HK-2 (cell line): ENCODE measurements around the gene HOXA2.

ENCODE experiments used
- DNase-seq: peaks from one replicate; pipeline ENCODE4 v3.0.0-alpha.2; 2018; ENCODE audit not compliant: unreplicated experiment

HOXA2 gene

DNA sequence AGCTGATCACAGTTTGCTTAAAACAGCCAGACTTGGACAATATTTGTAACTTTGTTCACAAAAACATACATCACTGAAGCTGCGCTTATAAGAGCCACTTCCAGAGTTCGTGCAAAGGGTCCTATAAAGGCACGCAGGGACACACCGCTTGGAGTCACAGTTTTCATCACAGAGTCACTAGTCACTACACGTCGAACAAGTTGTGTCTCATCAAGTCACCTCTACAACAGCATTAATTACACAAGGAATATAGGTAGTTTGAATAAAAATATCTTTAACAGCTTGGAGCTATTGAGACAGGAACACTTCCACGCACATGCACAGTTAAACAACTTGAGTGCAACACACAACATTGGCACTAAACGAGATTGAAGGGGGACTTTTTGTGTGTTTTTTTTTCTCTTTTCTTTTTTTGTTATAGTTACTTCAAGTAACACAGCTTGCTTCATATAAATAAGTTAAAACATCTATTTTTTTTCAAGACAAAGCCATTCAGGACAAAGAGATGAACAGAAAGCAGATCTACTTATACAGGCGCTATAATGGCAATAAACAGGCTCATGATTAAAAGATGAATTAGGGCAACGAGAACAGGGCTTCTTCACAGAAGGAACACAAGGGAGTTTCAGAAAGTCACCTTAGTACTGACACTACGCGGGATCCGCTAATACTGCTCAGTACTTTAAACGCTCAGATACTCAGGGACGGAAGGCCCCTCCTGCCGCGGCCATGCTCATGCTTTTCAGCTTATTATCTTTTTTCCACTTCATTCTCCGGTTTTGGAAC, 38.8 kb upstream of the HOXA2 start:
- DNase-seq, result no peak

- no peak for DNase-seq
These were observed 37.8 kb upstream of the HOXA2 start for GRCh38 chr7:27140126-27140857.

DNA sequence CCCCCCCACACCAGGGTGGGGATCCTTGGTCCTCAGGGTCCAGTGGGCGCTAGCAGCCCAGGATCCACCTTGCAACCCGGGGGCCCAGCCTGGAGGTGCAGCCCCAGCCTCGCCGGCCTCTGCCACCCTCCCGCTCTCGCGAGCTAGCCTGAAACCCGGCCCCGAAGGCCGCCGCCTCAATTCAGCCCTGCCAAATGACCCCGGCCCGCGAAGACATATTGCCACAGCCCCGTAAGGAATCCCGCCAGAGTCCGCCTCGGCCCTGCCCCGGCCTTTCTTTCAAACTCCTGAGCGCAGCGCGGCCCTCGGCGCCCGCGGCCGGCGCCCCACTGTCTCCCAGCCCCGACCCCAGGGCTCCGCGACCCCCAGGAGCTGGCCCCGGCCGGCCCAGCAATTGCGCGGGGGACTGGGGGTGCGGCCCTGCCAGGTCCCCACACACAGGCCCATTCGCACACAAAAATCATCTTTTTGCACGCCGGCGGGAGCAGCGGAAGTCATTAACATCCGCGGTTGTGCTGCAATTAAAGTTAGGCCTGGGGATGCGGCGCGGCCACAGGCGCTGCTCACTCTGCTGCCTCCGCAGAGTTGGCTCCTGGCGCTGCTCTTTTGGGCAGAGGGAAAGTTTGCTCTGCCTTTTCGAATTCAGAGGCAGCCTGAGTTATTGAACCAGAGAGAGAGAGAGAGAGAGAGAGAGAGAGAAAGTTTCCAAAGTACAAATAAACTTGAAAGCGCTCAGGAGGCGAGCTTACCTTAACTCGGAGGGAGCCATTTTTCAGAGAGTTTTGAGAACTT, 37.0 kb upstream of the HOXA2 start:
- DNase-seq, result no peak

DNA sequence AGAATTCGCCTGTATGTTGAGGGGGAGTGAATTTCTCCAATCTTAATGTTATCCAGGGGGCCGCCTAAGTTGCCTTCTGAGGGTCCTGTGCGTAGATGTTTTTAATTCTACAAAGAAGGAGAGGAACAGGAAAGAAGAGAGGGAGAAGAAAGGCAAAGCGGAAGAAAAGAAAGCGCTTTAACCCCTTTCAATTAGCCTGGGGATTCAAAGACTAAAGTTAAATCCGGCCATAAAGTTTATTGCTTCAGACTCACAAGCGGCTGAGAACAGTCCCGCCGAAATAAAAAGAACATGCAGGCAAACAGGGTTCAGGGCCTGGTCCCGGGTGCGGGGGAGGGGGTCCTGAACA, 36.5 kb upstream of the HOXA2 start:
- no peak for DNase-seq

GRCh38 chr7:27138472-27138871, 36.0 kb upstream of the HOXA2 start:
- DNase-seq, result no peak

- no peak for DNase-seq
These were observed 35.3 kb upstream of the HOXA2 start for GRCh38 chr7:27137640-27138315.

- DNase-seq, result no peak
These were observed 31.9 kb upstream of the HOXA2 start for GRCh38 chr7:27134392-27134791.

DNA sequence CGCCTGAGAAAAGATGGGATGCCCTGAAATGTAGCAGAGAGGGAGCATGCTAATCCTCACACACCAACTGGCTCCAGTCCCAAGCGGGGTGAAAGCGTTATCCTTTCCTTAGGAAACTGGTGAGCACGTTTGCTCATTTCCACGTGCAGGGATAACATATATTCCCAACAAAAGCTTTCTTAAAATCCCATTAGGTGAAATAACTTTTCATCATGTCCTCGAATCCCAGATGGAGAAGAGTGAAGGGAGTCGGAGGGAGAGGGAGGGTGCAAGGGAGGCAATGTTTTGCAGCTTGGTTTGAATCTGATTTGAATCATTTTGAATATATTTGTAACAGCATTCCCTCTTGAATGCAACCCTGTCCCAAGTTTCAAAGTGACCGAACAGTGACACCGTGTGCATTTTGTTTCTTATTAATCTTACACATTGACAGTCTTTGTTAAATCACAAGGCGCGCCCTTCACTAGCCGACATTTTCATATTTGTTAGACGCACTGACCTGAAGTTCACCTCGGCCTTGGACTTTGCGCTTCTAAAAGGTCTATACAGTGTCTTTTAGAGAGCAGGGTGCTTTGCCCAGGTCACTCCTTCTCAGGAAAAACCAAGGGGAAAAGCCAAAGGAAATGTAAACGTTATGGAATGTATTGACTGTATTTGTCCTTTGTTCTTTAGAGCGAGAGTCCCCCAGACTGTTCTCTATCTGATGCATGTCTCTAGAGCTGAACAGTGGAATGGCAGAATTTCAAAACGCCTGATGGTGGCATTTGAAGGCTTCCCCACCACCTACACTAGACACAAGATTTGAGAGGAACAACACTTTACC, 31.1 kb upstream of the HOXA2 start:
- no peak for DNase-seq

DNA sequence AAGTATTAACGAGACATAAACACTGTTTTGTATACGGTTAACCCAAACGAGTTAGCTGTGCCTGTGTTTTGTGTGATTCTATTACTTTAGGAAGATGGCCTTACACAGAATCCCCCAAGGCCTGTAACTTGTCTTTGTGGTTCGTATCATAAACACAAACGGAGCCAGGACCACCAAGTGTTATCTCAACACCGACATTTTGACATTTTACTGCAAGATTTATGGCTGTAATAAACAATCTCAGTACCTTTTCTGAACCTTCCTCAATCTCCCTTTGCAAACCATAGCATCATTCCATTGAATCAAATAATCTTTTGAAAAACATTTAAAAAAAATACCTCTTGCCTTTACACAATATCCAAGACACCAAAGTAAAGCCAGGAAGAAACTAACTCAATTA, 30.5 kb upstream of the HOXA2 start:
- no peak for DNase-seq

DNA sequence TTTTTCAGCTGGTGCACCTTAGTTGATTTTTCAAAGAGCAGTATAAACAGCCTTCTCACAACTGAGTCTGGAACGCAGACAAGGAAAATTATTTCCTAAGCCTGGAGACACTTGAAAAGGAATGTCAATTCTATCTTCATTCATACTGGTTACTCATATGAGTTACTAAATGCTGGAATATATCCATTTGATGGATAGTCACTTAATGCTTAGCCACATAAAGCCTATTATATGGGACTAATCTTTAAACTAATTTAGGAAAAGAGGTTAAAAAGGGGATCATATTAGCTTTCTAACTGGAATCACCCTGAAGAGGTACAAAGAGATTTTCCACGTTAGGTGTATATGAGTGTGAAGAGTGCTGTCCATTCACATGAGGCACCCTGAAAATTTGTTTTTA, 29.7 kb upstream of the HOXA2 start:
- DNase-seq, result no peak

DNA sequence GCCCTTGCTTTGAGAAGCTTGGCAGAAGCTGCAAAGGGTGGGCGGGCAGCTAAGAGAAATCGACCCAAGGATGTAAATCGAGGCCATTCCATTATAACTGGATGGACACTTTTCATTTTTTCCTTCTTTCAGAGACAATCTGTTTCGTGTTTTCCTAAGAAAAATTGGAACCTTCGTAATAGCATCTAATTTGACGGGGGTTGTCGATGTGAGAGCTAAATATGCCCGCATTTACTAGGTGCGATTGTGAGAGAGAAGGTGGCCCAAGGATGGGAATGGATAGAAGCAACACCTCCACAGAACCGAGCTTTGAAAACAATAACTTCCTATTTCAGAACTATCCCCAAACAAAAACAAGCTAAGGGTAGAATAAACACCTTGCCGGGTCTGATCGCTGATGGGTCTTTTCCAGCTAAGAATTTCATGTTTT, 28.9 kb upstream of the HOXA2 start:
- no peak for DNase-seq

DNA sequence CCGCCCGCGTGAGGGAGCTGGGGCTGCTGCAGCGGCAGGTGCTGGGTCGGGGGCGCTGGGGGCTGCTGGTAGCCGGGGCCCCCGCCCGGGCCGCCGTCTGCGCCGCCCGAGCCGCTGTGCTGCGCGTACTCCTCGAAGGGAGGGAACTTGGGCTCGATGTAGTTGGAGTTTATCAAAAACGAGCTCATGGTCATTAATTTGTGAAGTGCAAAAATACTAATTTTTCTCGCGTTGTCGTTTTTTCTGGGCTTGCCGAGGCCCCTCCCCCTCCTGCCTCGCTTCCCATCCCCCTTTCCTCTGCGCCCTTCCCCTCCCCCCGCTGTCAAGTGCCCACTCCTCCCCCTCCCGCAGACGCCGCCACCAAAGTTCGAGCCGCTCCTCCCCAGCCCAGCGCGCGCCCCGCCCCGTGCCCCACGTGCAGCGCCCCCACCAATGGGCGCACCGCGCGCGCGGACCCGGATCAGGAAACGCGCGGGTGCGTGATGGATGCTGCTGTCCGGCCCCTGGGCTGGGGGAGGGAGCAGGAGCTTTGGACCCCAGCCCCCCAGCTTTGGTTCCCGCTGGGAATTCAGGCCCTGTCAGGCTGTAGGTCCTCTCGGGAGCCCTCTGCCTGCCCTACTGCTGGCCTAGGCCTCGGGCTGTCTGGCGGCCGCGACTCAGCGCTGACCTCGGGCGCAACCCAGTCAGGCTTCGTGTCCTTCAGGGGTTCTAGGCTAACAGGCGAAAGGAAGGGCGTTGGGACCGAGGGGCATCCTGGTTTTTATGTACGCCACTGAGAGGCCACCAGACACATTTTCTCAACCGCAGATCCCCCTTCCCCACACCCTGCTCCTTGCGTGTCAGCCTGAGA, 28.3 kb upstream of the HOXA2 start, which contains the start of gene HOXA4:
Gene HOXA4 (minus strand): TSS at position 218 of the 850 bp plus-strand sequence. CDS start 24 bp downstream, at position 194.
- peak; percentile 97 for DNase-seq

- DNase-seq, result peak; percentile 63
These were observed 27.5 kb upstream of the HOXA2 start for GRCh38 chr7:27129729-27130539.

GRCh38 chr7:27128776-27129728, 26.6 kb upstream of the HOXA2 start:
- no peak for DNase-seq

DNA sequence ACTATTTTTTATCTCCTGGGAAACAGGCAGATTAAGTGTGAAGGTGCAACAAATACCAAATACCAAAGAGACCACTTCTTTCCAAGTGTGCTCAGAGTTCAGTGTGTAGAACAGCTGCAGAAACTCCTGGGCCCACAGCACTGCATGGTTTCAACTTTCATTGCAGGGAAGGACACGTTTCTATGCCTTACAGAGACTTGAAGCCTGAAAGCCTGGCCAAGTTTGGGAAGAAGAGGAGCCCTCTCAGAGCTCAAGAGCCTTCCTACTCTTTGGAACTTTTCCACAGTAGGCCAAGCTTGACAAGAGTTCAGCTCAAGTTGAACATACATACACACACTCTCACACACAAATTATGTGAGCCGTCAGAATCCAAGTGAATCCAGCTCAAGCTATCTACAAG, 25.6 kb upstream of the HOXA2 start:
- DNase-seq, result no peak

- no peak for DNase-seq
These were observed 24.3 kb upstream of the HOXA2 start for GRCh38 chr7:27126596-27127327.

DNA sequence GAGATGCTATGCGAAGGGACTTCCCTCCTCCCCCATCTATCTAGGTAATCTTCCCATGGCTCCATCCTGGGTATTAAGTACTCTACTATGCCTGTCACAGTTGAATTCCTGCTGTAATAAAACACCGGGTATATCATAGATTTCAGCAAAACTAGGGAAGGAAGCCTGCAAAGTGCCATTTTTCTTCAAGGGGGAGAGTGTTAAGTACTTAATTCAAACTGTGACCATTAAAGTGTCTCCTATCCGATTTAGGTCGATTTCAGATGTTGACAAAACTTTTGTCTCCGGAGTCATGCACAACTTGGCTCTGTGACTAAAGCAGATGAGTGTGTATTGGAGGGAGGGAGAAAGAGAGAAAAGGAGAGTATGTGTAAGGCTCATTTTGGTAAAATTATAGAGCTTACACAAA, 23.5 kb upstream of the HOXA2 start:
- no peak for DNase-seq
